PC-3 (cell line): ENCODE results near the gene SSC5D. TPM values are rescaled to one million over a fixed set of nuclear protein-coding genes. Genes with fewer than 3 reads are reported as not detected.

Experiments used
- ATAC-seq: fragments of 200-7000 bp; cut with Tn5 transposase; 2 replicates; pipeline ENCODE4 v1.9.1; 2020; ENCODE audit warnings: mild to moderate bottlenecking, moderate library complexity
- BruUV-seq: library from RNA; stranded (reverse); fragments of 400-500 nt; replicated peaks from 2 replicates; lab custom pipeline; 2021; lab: Mats Ljungman, UMichigan
- CTCF ChIA-PET: fragments of 300-600 bp; sonication (Branson Sonifier 250); formaldehyde crosslinking; loops from one replicate; lab custom pipeline; 2022; ENCODE audit warnings: antibody characterized with exemption; lab: Charles Lee
- POLR2A ChIA-PET: fragments of 300-600 bp; sonication (Branson Sonifier 250); formaldehyde crosslinking; loops from one replicate; lab custom pipeline; 2022; ENCODE audit warnings: antibody characterized with exemption; ENCODE audit not compliant: unreplicated experiment; lab: Charles Lee
- DNase-seq: peaks from one replicate; pipeline ENCODE4 v3.0.0-alpha.2; 2015
- H2AFZ ChIP-seq: fragments of 300-600 bp; sonication (generic); 2 replicates; pipeline ENCODE4 v1.6.0; 2016; ENCODE audit warnings: antibody characterized with exemption, low read length
- H3F3A ChIP-seq: fragments of 300-600 bp; sonication (generic); one replicate; pipeline ENCODE4 v1.6.0; 2017; ENCODE audit warnings: antibody characterized with exemption, low read length, control low read depth, mild to moderate bottlenecking; ENCODE audit not compliant: unreplicated experiment
- H3K27ac ChIP-seq: fragments of 300-600 bp; sonication (generic); 2 replicates; pipeline ENCODE4 v1.5.1; 2016; ENCODE audit warnings: mild to moderate bottlenecking, low read length
- H3K27me3 ChIP-seq: fragments of 300-600 bp; sonication (generic); 2 replicates; pipeline ENCODE4 v1.6.1; 2016; ENCODE audit warnings: low read length, mixed read lengths
- H3K36me3 ChIP-seq: fragments of 300-600 bp; sonication (generic); 2 replicates; pipeline ENCODE4 v1.6.1; 2016; ENCODE audit warnings: low read depth, mixed run types, low read length, mixed read lengths
- H3K4me1 ChIP-seq: fragments of 300-600 bp; sonication (generic); 2 replicates; pipeline ENCODE4 v1.5.1; 2016; ENCODE audit warnings: low read length; ENCODE audit not compliant: insufficient read depth
- H3K4me2 ChIP-seq: fragments of 300-600 bp; sonication (generic); 2 replicates; pipeline ENCODE4 v1.6.0; 2016; ENCODE audit warnings: low read length
- H3K4me3 ChIP-seq: fragments of 300-600 bp; sonication (generic); 2 replicates; pipeline ENCODE4 v1.5.1; 2016; ENCODE audit warnings: mild to moderate bottlenecking, low read length, mixed read lengths
- H3K79me2 ChIP-seq: fragments of 300-600 bp; sonication (generic); 2 replicates; pipeline ENCODE4 v1.6.1; 2017; ENCODE audit warnings: low read length, mixed read lengths
- H3K9ac ChIP-seq: fragments of 300-600 bp; sonication (generic); 2 replicates; pipeline ENCODE4 v1.6.0; 2016; ENCODE audit warnings: mild to moderate bottlenecking, low read length
- H3K9me2 ChIP-seq: fragments of 300-600 bp; sonication (generic); replicated peaks from 2 replicates; pipeline ENCODE4 v1.6.1; 2016; ENCODE audit warnings: mixed run types, low read length, mixed read lengths
- H3K9me3 ChIP-seq: fragments of 300-600 bp; sonication (generic); 2 replicates; pipeline ENCODE4 v1.6.1; 2016; ENCODE audit warnings: low read length, mixed read lengths
- H4K20me1 ChIP-seq: fragments of 300-600 bp; sonication (generic); 2 replicates; pipeline ENCODE4 v1.6.1; 2016; ENCODE audit warnings: low read length, mixed read lengths
- CTCF ChIP-seq: fragments of 300-600 bp; sonication (generic); conservative IDR thresholded peaks from 2 replicates; pipeline ENCODE4 v1.5.1; 2017; ENCODE audit warnings: antibody characterized with exemption, low read depth, mild to moderate bottlenecking, low read length
- EZH2 ChIP-seq: fragments of 300-600 bp; sonication (generic); IDR thresholded peaks from one replicate; pipeline ENCODE4 v1.6.1; 2017; ENCODE audit warnings: antibody characterized with exemption, mild to moderate bottlenecking, low read length; ENCODE audit not compliant: unreplicated experiment
- EZH2phosphoT487 ChIP-seq: fragments of 300-600 bp; sonication (generic); IDR thresholded peaks from 2 replicates; pipeline ENCODE4 v1.6.1; 2018; ENCODE audit warnings: mild to moderate bottlenecking, antibody characterized with exemption, low read length, borderline replicate concordance
- intact Hi-C: fragments of 100-400 bp; cut with micrococcal nuclease; formaldehyde crosslinking; loops from 2 replicates; pipeline ENCODE4 v1.9.0; 2023
- total RNA-seq: library from RNA; depleted of rRNA; stranded (reverse); fragments of >200 nt; gene quantifications from 2 replicates; pipeline ENCODE4 v1.2.3, GENCODE V29; 2014; rRNA removed

The SSC5D gene
- total RNA-seq, 1 experiment from 2014 or later, result not detected

- H3K79me2 ChIP-seq, result no peaks in the 10 kb centered on the region
- POLR2A ChIA-PET, result no interaction called here
- BruUV-seq, result no TSS peak
Measured at GRCh38 chr19:55566823-55567222, 78.6 kb downstream of the SSC5D start.

GRCh38 chr19:55567708-55568328 is 79.6 kb downstream of the SSC5D start:
- ChIA-PET CTCF (no interaction called here), POLR2A (no interaction called here)
- Histone ChIP-seq H3K27me3 (no peaks in the 10 kb centered on the region), H3K9me3 (no peaks in the 10 kb centered on the region), H3K9me2 (no peaks in the 10 kb centered on the region), H3K9ac (no peak overlapping the region), H4K20me1 (no peaks in the 10 kb centered on the region), H3K79me2 (no peaks in the 10 kb centered on the region), H2AFZ (no peak overlapping the region), H3F3A (no peaks in the 10 kb centered on the region), H3K4me1 (no peaks in the 10 kb centered on the region), H3K4me3 (no peak overlapping the region), H3K36me3 (no peaks in the 10 kb centered on the region), H3K27ac (no peak overlapping the region), H3K4me2 (no peak overlapping the region)
- intact Hi-C loops, result no loop called here
- no TSS peak for BruUV-seq
- ATAC-seq, result no peak
- TF ChIP-seq EZH2 (no peak), CTCF (no peak), EZH2phosphoT487 (no peak)
- DNase-seq, result no peak

More at GRCh38 chr19:55566823-55567222, 78.6 kb downstream of the SSC5D start:
- ATAC-seq, result no peak
- Histone ChIP-seq H3K4me3 (no peak overlapping the region), H3K9me2 (no peaks in the 10 kb centered on the region), H3K9me3 (no peaks in the 10 kb centered on the region), H2AFZ (no peak overlapping the region), H3K27me3 (no peaks in the 10 kb centered on the region), H3K9ac (no peak overlapping the region), H4K20me1 (no peaks in the 10 kb centered on the region), H3K4me1 (no peaks in the 10 kb centered on the region), H3K36me3 (no peaks in the 10 kb centered on the region), H3F3A (no peaks in the 10 kb centered on the region), H3K27ac (no peak overlapping the region), H3K4me2 (no peak overlapping the region)
- DNase-seq, result no peak
- TF ChIP-seq CTCF (no peak), EZH2 (no peak)
- intact Hi-C loops, result no loop called here
- CTCF ChIA-PET, result no interaction called here

Other genes starting within 250 kb of the SSC5D start
- 159 and 221 TPM in 2 replicates for gene PPP6R1, start 229.4 kb upstream of the SSC5D start, total RNA-seq
- 122 and 148 TPM in 2 replicates for gene HSPBP1, start 208.3 kb upstream of the SSC5D start, total RNA-seq
- 5.1 and 8.7 TPM in 2 replicates for gene BRSK1, start 204.4 kb upstream of the SSC5D start, total RNA-seq
- not detected in 2 replicates for gene TMEM150B, start 163.1 kb upstream of the SSC5D start, total RNA-seq
- 21.9 and 36.6 TPM in 2 replicates for gene KMT5C, start 148.6 kb upstream of the SSC5D start, total RNA-seq
- gene COX6B2, start 133.7 kb upstream of the SSC5D start, total RNA-seq, result 0.80 and 2.4 TPM in 2 replicates
- gene GARIN5B, start 125.2 kb upstream of the SSC5D start, total RNA-seq, result not detected in 2 replicates
- 7.5 and 10.7 TPM in 2 replicates for gene IL11, start 118.0 kb upstream of the SSC5D start, total RNA-seq
- gene TMEM190, start 111.6 kb upstream of the SSC5D start, total RNA-seq, result not detected in 2 replicates
- 22.1 and 22.8 TPM in 2 replicates for gene TMEM238, start 104.1 kb upstream of the SSC5D start, total RNA-seq
- 550 and 836 TPM in 2 replicates for gene RPL28, start 102.5 kb upstream of the SSC5D start, total RNA-seq
- 2,068 and 2,245 TPM in 2 replicates for gene UBE2S, start 80.6 kb upstream of the SSC5D start, total RNA-seq
- gene SHISA7, start 45.1 kb upstream of the SSC5D start, total RNA-seq, result not detected in 2 replicates
- gene ISOC2, start 26.8 kb upstream of the SSC5D start, total RNA-seq, result 251 and 270 TPM in 2 replicates
- gene C19orf85, start 23.7 kb upstream of the SSC5D start, total RNA-seq, result not detected in 2 replicates
- gene ZNF628, start 11.8 kb upstream of the SSC5D start, total RNA-seq, result 11.8 and 24.2 TPM in 2 replicates
- gene NAT14, start 3.2 kb upstream of the SSC5D start, total RNA-seq, result 17.5 and 21.0 TPM in 2 replicates
- not detected in 2 replicates for gene SBK2, start 48.7 kb downstream of the SSC5D start, total RNA-seq
- 0.46 TPM in 1 of 2 replicates, not detected in the other for gene SBK3, start 57.1 kb downstream of the SSC5D start, total RNA-seq
- 13.5 and 26.1 TPM in 2 replicates for gene ZNF579, start 92.4 kb downstream of the SSC5D start, total RNA-seq
- 11.6 and 11.7 TPM in 2 replicates for gene FIZ1, start 111.1 kb downstream of the SSC5D start, total RNA-seq
- gene ZNF524, start 111.9 kb downstream of the SSC5D start, total RNA-seq, result 27.7 and 33.1 TPM in 2 replicates
- gene ZNF865, start 117.2 kb downstream of the SSC5D start, total RNA-seq, result 5.5 and 8.2 TPM in 2 replicates
- 9.0 and 18.0 TPM in 2 replicates for gene ZNF784, start 136.1 kb downstream of the SSC5D start, total RNA-seq
- gene ZNF580, start 152.6 kb downstream of the SSC5D start, total RNA-seq, result 15.2 and 23.9 TPM in 2 replicates
- 25.6 and 37.5 TPM in 2 replicates for gene ZNF581, start 155.2 kb downstream of the SSC5D start, total RNA-seq
- gene CCDC106, start 159.8 kb downstream of the SSC5D start, total RNA-seq, result 36.0 and 41.4 TPM in 2 replicates
- gene U2AF2, start 166.6 kb downstream of the SSC5D start, total RNA-seq, result 343 and 360 TPM in 2 replicates
- gene EPN1, start 186.8 kb downstream of the SSC5D start, total RNA-seq, result 203 and 240 TPM in 2 replicates
- not detected in 2 replicates for gene NLRP9, start 250.0 kb downstream of the SSC5D start, total RNA-seq